Liver (tissue), 9 donors: ENCODE data around the gene FAM98B. TPM values are rescaled to one million over a fixed set of nuclear protein-coding genes. Genes with fewer than 3 reads are reported as not detected.

Source experiments
- DNase-seq: peaks from one replicate; pipeline ENCODE4 v3.0.0-alpha.2; 2017; ENCODE audit warnings: low spot score
- H3K27ac ChIP-seq, 2 donors: one replicate each; pipeline ENCODE4 v1.7.0; 2013; ENCODE audit warnings: inconsistent platforms in 2 of 2, low read length in 2 of 2, control low read depth in 1 of 2, low read depth in 1 of 2, mild to moderate bottlenecking in 1 of 2
- H3K27me3 ChIP-seq, 4 donors: one replicate each; pipeline versions ENCODE4 v1.6.1 to v1.7.0; 2013; ENCODE audit warnings: low read length in 3 of 4, inconsistent platforms in 1 of 4, mild to moderate bottlenecking in 1 of 4, moderate library complexity in 1 of 4; ENCODE audit not compliant: control insufficient read depth in 4 of 4, insufficient read depth in 4 of 4
- H3K36me3 ChIP-seq, 4 donors: one replicate each; pipeline versions ENCODE4 v1.6.1 to v1.7.0; 2013; ENCODE audit warnings: low read length in 3 of 4, mild to moderate bottlenecking in 3 of 4, low read depth in 1 of 4, moderate library complexity in 1 of 4; ENCODE audit not compliant: control insufficient read depth in 4 of 4, insufficient read depth in 3 of 4
- H3K4me1 ChIP-seq, 4 donors: one replicate each; pipeline versions ENCODE4 v1.6.1 to v1.7.0; 2013; ENCODE audit warnings: low read length in 3 of 4, mild to moderate bottlenecking in 3 of 4, moderate library complexity in 1 of 4; ENCODE audit not compliant: control insufficient read depth in 4 of 4, insufficient read depth in 4 of 4
- H3K4me3 ChIP-seq, 3 donors: one replicate each; pipeline versions ENCODE4 v1.6.1 to v1.7.0; 2013; ENCODE audit warnings: low read length in 3 of 3, control low read depth in 1 of 3, low read depth in 1 of 3, mild to moderate bottlenecking in 1 of 3
- H3K9ac ChIP-seq, 2 donors: one replicate each; pipeline ENCODE4 v1.7.0; 2013; ENCODE audit warnings: low read length in 2 of 2, mild to moderate bottlenecking in 2 of 2, moderate library complexity in 2 of 2, control low read depth in 1 of 2, low read depth in 1 of 2
- H3K9me3 ChIP-seq, 4 donors: one replicate each; pipeline versions ENCODE4 v1.6.1 to v1.7.0; 2013; ENCODE audit warnings: low read length in 3 of 4; ENCODE audit not compliant: control insufficient read depth in 4 of 4
- EGR1 ChIP-seq, 2 donors: IDR thresholded peaks; 2 replicates each; pipeline ENCODE4 v1.6.1; 2016 to 2018; ENCODE audit warnings: antibody characterized with exemption in 2 of 2, low read depth in 2 of 2
- TAF1 ChIP-seq: conservative IDR thresholded peaks from 2 replicates; pipeline ENCODE4 v1.6.1; 2016; ENCODE audit warnings: antibody characterized with exemption, mild to moderate bottlenecking
- YY1 ChIP-seq: IDR thresholded peaks from 2 replicates; pipeline ENCODE4 v1.6.1; 2016; ENCODE audit warnings: antibody characterized with exemption, mild to moderate bottlenecking
- WGBS: extraction: QIAGEN DNeasy Blood & Tissue Kit; methylation state at CpG from one replicate; pipeline ENCODE4 v1.1.7; 2013; 5-methylcytosine and 5-hydroxymethylcytosine counted together
- polyA plus RNA-seq, 2 donors: library from polyadenylated mRNA; stranded (reverse) in 1 of 2; unstranded in 1 of 2; fragments of 200-250 nt in 1 of 2; fragments of >200 nt in 1 of 2; fragmentation: Nextera tagmentation in 1 of 2; extraction: Ambion mirVana in 1 of 2; gene quantifications; one replicate each; pipeline versions ENCODE4 v1.2.1 to v1.2.3, GENCODE V29; 2013 to 2015
- total RNA-seq, 2 donors: library from RNA; depleted of rRNA; stranded (reverse); fragments of >200 nt; gene quantifications; one replicate each; pipeline ENCODE4 v1.2.3, GENCODE V29; 2014
- donor health status: healthy.
- donor health status: healthy.
- donor health status: healthy.
- donor health status: healthy.
- donor health status: healthy.

The FAM98B gene
- total and polyA plus RNA-seq, 4 donors = 1.5 to 12.2 (median 4.3) TPM

DNA sequence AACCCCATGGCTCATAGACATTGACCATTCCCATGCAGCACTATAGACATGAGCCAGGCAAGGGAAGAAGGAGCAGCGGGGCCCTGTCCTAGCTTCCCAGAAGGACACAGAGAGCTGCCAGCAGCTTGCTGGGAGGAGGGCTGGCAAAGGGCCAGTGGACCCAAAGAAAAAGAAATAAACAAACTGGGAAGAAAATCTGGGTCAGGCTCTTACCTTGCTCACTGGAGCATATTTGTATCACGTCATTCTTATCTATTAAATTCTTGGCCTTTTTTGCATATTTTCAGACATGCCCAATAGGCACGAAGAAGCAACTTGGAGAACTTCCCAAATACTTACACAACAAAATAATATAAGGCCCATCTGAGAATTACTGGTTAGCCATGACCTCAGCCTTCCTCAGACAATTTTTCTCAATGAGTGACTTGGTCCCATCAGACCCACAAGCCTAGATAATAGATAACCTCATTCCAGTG, 82.3 kb downstream of the FAM98B start:
- no peak for DNase-seq
- no peaks in the 10 kb centered on the region for H3K36me3 ChIP-seq
- H3K4me3 ChIP-seq = no peak overlapping the region
- H3K9me3 ChIP-seq = no peaks in the 10 kb centered on the region
- TF ChIP-seq YY1 = no peak
- TF ChIP-seq EGR1 (IDR thresholded peaks at IDR 0.05; ENCODE audit: low read depth in 2 of 2) = no peak
- TF ChIP-seq TAF1 = no peak
- WGBS = 72% methylated on average over 3 of the region's 3 CpGs
- H3K27me3 ChIP-seq = peaks cover 0 to 4% (median 0%) of the 10 kb centered on the region in 4 donors
- H3K27ac ChIP-seq = no peak overlapping the region
- H3K9ac ChIP-seq = no peak overlapping the region
- no peaks in the 10 kb centered on the region for H3K4me1 ChIP-seq

Other genes starting within 250 kb of the FAM98B start
- 1 to 10 TPM; 6.7 to 7.7 TPM for gene SPRED1, start 201.3 kb upstream of the FAM98B start, total RNA-seq
- gene SPRED1, start 201.3 kb upstream of the FAM98B start, polyA plus RNA-seq = 1 to 10 TPM; 1.2 to 2.1 TPM
- gene RASGRP1, start 110.7 kb downstream of the FAM98B start, total RNA-seq = under 1 TPM; 0.51 to 0.75 TPM
- under 1 TPM; 0.17 to 0.43 TPM for gene RASGRP1, start 110.7 kb downstream of the FAM98B start, polyA plus RNA-seq